ENCODE data around the gene ZMAT5. TPM values are rescaled to one million over a fixed set of nuclear protein-coding genes. Genes with fewer than 3 reads are reported as not detected.

The ZMAT5 gene
- total RNA-seq, 1 donor from 2014 or later, result 26.0 TPM

DNA sequence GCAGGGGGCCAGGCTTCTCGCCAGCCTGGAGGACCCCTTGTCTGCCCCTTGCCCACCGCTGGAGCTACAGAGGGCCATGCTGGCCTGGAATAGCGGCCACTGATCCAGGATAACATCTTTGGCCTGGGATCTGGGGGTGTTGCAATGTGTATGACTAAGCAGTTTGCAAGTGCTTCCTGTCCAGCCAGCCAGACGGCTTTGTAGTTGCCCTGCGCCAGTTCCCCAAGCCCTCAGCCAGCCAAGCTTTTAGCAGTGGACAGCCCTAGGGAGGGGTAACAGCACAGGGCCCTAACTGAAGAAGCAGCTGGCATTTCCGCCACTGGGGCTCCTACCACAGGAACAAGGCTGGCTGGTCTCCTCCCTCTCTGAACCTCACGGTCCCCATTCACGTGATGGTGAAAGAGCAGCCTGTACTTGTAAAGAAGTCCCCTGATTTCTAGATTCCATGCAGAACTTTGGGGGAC lies 32.4 kb upstream of the ZMAT5 start:
- peaks cover 53% of the 10 kb centered on the region for H3K36me3 Mint-ChIP-seq (ENCODE audit: low read depth)
- intact Hi-C loops (cut with micrococcal nuclease), result no loop called here
- no peak for DNase-seq (ENCODE audit: low spot score)

DNA sequence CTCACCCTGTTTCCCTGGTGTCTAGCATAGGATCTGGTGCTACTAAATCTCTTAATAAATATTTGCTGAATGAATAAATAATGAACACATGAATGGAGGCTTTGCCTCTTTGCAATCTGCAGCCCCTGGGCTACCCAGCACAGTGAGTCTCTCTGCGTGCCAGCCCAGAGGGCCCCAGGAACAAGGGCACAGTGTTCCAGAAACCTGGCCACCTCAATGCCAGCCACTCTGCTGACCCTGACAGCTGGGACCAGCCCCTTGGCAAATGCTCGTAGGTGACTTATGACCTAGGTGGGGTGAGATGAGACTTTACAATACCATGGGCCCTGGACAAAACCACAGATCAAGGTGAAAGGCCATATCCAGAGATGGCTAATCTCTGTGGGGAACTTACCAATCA lies 32.0 kb upstream of the ZMAT5 start:
- intact Hi-C loops (cut with micrococcal nuclease), result no loop called here
- Mint-ChIP-seq H3K4me1 (ENCODE audit: low read depth) (peaks cover 15% of the 10 kb centered on the region), H3K27ac (no peak overlapping the region), H3K36me3 (ENCODE audit: low read depth) (peaks cover 52% of the 10 kb centered on the region), H3K4me3 (ENCODE audit: low read depth) (no peak overlapping the region), H3K27me3 (ENCODE audit: low read depth) (no peaks in the 10 kb centered on the region), H3K9me3 (no peaks in the 10 kb centered on the region)
- DNase-seq (ENCODE audit: low spot score), result no peak

More for the DNA sequence above, 32.4 kb upstream of the ZMAT5 start:
- Mint-ChIP-seq H3K4me1 (ENCODE audit: low read depth) (peaks cover 15% of the 10 kb centered on the region), H3K27me3 (ENCODE audit: low read depth) (no peaks in the 10 kb centered on the region), H3K9me3 (no peaks in the 10 kb centered on the region), H3K4me3 (ENCODE audit: low read depth) (no peak overlapping the region), H3K27ac (no peak overlapping the region)

DNA sequence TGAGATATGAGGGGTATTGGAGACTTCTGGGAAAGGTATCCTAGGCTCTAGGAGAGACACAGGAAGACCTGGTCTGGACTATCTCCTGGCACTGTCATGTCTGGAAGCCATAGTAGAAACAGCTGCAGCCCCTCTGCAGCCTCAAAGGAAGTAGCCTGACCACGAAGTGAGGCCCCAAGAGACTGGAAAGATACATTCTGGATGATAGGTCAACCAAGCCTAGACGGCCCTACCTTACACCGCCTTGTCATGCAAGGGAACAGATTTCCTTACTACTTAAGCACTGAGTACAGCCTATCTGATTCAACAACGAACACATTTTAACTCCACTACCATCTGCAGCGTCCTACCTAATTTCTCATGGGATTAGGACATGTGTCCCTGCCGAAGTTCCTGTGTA lies 31.5 kb upstream of the ZMAT5 start:
- peaks cover 15% of the 10 kb centered on the region for H3K4me1 Mint-ChIP-seq (ENCODE audit: low read depth)
- H3K9me3 Mint-ChIP-seq, result no peaks in the 10 kb centered on the region
- H3K27me3 Mint-ChIP-seq (ENCODE audit: low read depth), result no peaks in the 10 kb centered on the region
- H3K4me3 Mint-ChIP-seq (ENCODE audit: low read depth), result no peak overlapping the region
- peaks cover 48% of the 10 kb centered on the region for H3K36me3 Mint-ChIP-seq (ENCODE audit: low read depth)
- intact Hi-C loops (cut with micrococcal nuclease), result no loop called here
- DNase-seq (ENCODE audit: low spot score), result no peak
- H3K27ac Mint-ChIP-seq, result no peak overlapping the region

DNA sequence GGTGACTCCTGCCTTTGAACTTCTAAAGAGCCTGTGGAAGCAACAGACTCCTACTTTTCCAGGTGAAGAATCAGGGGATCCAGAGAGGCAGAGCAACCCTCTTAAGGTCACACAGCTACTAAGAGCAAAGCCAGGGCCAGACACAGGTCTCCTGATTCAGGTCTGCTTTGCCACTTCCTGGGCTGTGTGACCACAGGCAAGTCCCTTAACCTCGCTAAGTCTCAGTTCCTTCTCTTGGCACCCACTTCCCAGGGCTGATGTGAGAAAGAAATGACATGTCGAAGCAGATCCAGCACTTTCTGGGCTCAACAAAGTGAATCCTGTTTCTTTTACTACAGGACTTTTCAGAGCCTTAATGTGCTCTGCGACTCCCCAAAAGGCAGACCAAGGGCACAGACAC lies 30.5 kb upstream of the ZMAT5 start:
- Mint-ChIP-seq H3K36me3 (ENCODE audit: low read depth) (peaks cover 51% of the 10 kb centered on the region), H3K27ac (no peak overlapping the region), H3K27me3 (ENCODE audit: low read depth) (no peaks in the 10 kb centered on the region), H3K9me3 (no peaks in the 10 kb centered on the region), H3K4me3 (ENCODE audit: low read depth) (no peak overlapping the region), H3K4me1 (ENCODE audit: low read depth) (peaks cover 15% of the 10 kb centered on the region)
- no peak for DNase-seq (ENCODE audit: low spot score)
- intact Hi-C loops (cut with micrococcal nuclease), result no loop called here

DNA sequence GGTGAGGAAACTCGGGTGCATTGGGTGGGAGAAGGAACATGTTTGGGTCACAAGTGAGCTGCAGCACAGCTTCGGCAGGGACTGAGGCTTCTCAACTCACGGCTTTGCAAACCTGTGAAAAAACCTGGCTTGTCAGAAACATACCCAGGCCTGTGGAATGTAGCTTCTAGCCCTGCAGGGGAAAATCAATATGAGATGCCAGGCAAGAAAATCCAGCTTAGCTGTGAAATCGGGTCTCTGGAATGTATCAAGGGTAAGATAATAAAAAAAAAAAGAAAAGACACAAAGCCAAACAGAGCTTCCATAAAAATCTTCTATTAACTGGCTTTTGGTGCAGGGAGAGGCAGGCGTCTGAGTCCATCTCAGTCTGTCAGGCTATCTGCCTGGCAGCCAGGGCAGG lies 28.9 kb upstream of the ZMAT5 start:
- DNase-seq (ENCODE audit: low spot score), result no peak
- H3K27ac Mint-ChIP-seq, result no peak overlapping the region
- H3K4me1 Mint-ChIP-seq (ENCODE audit: low read depth), result peaks cover 15% of the 10 kb centered on the region
- no peaks in the 10 kb centered on the region for H3K9me3 Mint-ChIP-seq
- no peak overlapping the region for H3K4me3 Mint-ChIP-seq (ENCODE audit: low read depth)
- intact Hi-C loops (cut with micrococcal nuclease), result no loop called here
- no peaks in the 10 kb centered on the region for H3K27me3 Mint-ChIP-seq (ENCODE audit: low read depth)
- H3K36me3 Mint-ChIP-seq (ENCODE audit: low read depth), result peaks cover 45% of the 10 kb centered on the region

DNA sequence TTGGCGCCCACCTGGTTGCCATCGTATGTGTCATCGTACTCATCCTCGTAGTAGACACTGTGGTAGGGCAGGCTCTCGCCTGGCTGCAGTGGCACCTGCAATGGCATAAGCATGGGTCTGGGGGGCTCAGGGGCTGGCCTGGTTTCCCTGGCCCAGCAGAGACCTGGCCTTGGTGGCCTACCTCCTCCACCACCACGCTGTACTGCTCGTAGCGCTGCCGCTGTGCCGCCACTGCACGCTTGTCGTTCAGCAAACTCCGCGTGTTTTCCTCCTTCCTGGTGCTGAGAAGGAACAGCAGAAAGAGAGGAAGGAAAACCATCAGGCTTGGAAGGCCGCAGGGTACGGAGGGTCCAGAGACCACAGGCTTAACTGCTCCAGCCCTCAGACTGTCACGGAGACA lies 26.6 kb upstream of the ZMAT5 start:
- H3K27ac Mint-ChIP-seq, result no peak overlapping the region
- peaks cover 43% of the 10 kb centered on the region for H3K36me3 Mint-ChIP-seq (ENCODE audit: low read depth)
- intact Hi-C loops (cut with micrococcal nuclease), result no loop called here

DNA sequence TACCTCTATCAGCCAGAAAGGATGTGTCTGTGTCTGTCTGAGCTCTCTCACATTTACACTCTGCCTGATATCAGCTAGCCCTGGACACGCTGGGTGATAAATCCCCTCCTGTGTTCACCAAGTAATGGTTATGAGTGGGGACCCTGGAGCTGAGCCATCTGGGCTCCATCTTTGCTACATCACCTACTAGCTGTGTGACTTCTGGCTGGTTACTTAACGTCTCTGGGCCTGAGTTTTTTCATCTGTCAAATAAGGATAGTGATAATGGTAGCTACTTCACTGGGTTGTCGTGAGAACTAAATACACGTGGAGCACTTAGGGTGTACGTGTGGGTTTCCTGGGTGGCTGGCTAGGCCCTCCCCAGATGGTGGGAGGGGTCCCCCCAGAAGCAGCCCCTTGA lies 23.3 kb upstream of the ZMAT5 start:
- H3K27me3 Mint-ChIP-seq (ENCODE audit: low read depth), result no peaks in the 10 kb centered on the region
- no peaks in the 10 kb centered on the region for H3K9me3 Mint-ChIP-seq
- H3K36me3 Mint-ChIP-seq (ENCODE audit: low read depth), result peaks cover 37% of the 10 kb centered on the region
- intact Hi-C loops (cut with micrococcal nuclease), result no loop called here
- H3K4me1 Mint-ChIP-seq (ENCODE audit: low read depth), result no peaks in the 10 kb centered on the region
- no peak overlapping the region for H3K27ac Mint-ChIP-seq
- no peak for DNase-seq (ENCODE audit: low spot score)
- no peak overlapping the region for H3K4me3 Mint-ChIP-seq (ENCODE audit: low read depth)

More for the DNA sequence above, 26.6 kb upstream of the ZMAT5 start:
- Mint-ChIP-seq H3K9me3 (no peaks in the 10 kb centered on the region), H3K4me3 (ENCODE audit: low read depth) (no peak overlapping the region), H3K27me3 (ENCODE audit: low read depth) (no peaks in the 10 kb centered on the region), H3K4me1 (ENCODE audit: low read depth) (peaks cover 7% of the 10 kb centered on the region)
- no peak for DNase-seq (ENCODE audit: low spot score)

DNA sequence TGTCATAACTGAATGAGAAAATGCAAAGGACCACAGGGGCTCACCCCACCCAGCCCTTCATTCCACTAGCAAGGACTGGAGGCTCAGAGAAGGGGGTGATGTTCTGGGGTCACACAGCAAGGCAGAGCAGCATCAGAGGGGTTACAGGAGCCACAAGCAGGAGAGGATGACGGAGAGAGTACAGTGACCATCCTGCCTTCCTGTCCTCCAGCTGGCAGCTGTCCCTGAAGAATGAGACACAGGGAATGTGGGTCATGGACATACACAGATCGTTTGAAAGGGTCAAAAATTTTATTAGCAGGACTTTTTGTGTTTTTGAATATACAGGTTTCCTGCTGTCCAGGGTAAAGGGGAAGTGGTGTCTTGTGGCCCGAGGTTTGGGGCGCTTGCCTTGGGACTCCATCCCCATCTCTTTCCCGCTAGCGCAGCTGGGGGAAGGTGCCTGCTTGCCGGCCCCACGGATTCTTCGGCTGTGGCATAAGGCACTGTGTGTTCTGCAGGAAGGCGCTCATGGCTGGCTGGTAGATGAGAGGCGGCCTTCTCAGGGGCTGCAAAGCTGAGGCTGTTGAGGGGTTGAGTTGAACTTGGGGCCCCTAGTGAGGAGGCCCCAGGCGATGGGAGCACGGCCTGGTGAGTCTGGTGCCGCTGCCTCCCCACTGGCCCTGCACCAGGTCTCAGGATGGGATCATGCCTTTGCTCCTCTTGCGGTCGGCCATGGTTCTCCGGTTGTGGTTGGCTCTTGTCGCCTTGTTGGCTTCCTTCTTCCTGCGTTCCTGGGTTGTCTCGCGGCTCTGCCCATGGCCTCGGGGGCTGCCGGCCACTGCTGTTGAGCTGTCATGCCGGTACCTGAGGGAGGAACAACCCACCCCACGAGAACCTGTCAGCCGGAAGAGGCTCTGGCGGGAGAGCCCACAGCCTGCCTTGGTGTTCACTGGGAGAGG lies 21.8 kb upstream of the ZMAT5 start:
- Mint-ChIP-seq H3K9me3 (no peaks in the 10 kb centered on the region), H3K36me3 (ENCODE audit: low read depth) (peaks cover 37% of the 10 kb centered on the region), H3K4me1 (ENCODE audit: low read depth) (no peaks in the 10 kb centered on the region), H3K27me3 (ENCODE audit: low read depth) (no peaks in the 10 kb centered on the region), H3K4me3 (ENCODE audit: low read depth) (no peak overlapping the region), H3K27ac (no peak overlapping the region)
- intact Hi-C loops (cut with micrococcal nuclease), result no loop called here
- no peak for DNase-seq (ENCODE audit: low spot score)

DNA sequence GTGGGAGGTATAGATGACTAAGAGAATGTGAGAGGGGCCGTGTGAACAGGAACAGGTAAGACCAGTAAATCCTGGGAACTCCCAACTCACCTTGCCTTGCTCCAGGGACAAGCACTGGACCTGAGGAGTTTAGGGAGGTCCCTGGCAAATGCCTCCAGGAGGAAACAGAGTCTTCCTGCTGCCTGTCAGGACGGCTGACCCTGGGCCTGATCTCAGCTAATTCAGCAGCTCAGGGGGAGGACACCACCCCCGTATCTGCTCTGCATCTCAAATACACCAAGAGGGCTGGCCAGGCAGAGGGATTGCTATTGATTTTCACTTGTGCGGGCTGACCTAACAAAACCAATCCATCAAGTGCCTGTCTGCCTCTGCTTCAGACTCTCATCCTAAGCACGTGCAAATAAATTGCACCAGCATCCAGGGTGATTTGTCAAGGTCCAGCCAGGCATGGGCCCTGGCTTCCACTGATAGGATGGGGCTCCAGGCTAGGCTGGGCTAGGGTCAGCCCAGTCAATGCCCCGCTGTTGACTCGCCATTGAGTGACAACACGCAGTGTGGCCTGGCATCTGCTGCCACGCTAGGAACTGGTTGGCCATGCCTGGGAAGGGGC lies 20.7 kb upstream of the ZMAT5 start:
- Mint-ChIP-seq H3K4me3 (ENCODE audit: low read depth) (no peak overlapping the region), H3K36me3 (ENCODE audit: low read depth) (peaks cover 33% of the 10 kb centered on the region), H3K27me3 (ENCODE audit: low read depth) (no peaks in the 10 kb centered on the region), H3K9me3 (no peaks in the 10 kb centered on the region), H3K27ac (no peak overlapping the region), H3K4me1 (ENCODE audit: low read depth) (no peaks in the 10 kb centered on the region)
- intact Hi-C loops (cut with micrococcal nuclease), result no loop called here
- no peak for DNase-seq (ENCODE audit: low spot score)

DNA sequence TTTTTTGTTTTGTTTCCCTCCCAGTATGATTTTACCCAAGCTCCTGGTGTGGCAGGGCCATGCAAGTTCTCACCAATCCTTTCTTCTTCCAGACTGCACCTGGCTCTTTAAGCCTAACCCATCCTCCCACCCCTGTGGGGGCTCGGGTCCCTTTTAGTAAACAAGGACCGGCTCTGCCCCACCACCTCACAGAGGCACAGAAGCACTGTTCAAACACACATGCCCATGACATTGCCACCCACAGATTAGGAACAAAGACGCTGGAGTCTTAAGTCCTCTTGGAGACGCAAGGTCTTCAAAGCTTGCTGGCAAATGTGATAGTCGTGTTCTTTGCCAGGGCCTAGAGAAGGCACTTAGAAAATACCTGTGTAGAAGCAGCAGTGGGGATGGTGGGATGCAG lies 19.2 kb upstream of the ZMAT5 start:
- H3K27me3 Mint-ChIP-seq (ENCODE audit: low read depth), result no peaks in the 10 kb centered on the region
- peaks cover 26% of the 10 kb centered on the region for H3K36me3 Mint-ChIP-seq (ENCODE audit: low read depth)
- intact Hi-C loops (cut with micrococcal nuclease), result no loop called here
- no peaks in the 10 kb centered on the region for H3K9me3 Mint-ChIP-seq
- DNase-seq (ENCODE audit: low spot score), result no peak
- no peak overlapping the region for H3K4me3 Mint-ChIP-seq (ENCODE audit: low read depth)
- H3K27ac Mint-ChIP-seq, result no peak overlapping the region
- H3K4me1 Mint-ChIP-seq (ENCODE audit: low read depth), result no peaks in the 10 kb centered on the region

DNA sequence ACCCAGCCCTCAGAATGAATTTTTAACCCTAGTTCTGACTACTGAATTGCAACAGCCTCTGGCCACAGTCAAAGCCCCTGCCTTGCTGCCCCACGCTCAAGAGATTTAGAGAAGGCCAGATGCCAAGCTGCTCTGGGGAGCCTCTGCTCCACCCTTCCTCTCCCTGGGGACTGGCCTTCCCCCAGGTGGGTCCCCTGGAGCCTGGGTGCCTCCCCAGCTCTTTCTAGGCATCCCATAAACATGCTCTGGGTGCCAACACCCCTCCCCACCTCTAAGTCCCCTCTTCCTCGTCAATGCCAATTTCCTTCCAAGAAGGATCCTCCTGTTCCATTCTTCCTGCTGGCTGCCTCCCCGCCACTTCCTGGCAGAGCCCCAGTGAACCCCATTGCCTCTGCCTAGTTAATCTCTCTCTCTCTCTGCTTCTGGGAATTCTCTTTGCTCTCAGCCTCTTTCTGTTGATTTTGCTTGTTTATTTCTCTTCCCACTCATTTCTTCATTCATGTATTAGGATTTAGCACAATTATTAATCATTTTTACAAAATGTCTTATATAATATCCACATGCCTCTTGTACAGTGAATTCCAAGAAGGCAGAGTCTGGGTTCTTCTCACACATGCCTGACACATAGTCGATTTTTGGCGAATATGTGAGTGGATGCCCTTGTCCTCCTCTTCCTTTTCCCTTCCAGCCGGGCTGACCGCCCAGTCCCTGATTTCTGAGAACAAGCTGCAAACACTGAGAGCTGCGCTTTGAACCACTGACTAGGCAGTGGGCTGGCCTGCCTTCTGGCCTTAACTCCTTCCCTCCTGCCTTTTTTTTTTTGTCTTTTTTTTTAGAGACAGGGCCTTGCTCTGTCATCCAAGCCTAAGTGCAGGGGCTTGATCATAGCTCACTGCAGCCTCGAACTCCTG lies 17.9 kb upstream of the ZMAT5 start:
- no peak for DNase-seq (ENCODE audit: low spot score)
- Mint-ChIP-seq H3K9me3 (no peaks in the 10 kb centered on the region), H3K4me3 (ENCODE audit: low read depth) (no peak overlapping the region), H3K27ac (no peak overlapping the region), H3K36me3 (ENCODE audit: low read depth) (peaks cover 14% of the 10 kb centered on the region), H3K27me3 (ENCODE audit: low read depth) (no peaks in the 10 kb centered on the region), H3K4me1 (ENCODE audit: low read depth) (no peaks in the 10 kb centered on the region)
- intact Hi-C loops (cut with micrococcal nuclease), result no loop called here

DNA sequence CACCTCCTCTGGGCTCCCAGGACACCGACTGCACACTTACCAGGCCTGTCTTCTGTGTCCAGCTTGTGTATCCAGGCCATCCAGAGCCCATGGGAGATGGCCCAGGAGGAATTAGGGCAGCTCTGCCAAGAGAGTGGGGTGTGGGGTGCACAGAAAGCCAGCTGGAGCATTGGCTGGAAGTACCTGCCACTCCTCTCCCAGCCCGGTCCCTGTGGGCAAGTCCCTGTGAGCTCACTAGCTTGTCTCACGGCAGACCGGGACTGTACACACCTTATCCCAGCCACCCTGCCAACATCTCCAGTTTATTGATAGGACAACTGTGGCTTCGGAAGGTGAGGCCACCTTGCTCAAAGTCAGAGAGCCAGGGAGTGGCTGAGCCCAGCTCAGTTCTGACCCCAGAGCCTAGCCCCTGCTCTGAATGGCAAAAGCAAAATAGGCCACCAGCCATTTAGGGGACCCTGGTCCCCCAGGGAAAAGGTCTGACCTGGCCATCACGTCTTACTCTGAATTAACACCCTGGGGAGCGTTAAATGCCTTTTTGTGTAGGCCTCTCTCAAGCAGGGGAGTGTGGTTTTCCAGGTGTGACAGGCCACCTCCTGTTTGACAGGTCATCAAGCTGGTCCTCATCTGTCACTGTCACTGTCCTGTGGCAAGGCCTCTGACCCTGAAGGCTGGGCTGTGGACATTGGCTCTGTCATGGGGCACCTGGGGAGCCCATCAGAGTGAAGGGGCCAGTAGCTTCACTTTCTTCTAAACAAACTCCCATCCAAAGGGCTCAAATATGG lies 15.4 kb upstream of the ZMAT5 start:
- H3K9me3 Mint-ChIP-seq, result no peaks in the 10 kb centered on the region
- no peak overlapping the region for H3K27ac Mint-ChIP-seq
- no peak overlapping the region for H3K4me3 Mint-ChIP-seq (ENCODE audit: low read depth)
- H3K27me3 Mint-ChIP-seq (ENCODE audit: low read depth), result no peaks in the 10 kb centered on the region
- DNase-seq (ENCODE audit: low spot score), result no peak
- H3K36me3 Mint-ChIP-seq (ENCODE audit: low read depth), result no peaks in the 10 kb centered on the region
- H3K4me1 Mint-ChIP-seq (ENCODE audit: low read depth), result no peaks in the 10 kb centered on the region
- intact Hi-C loops (cut with micrococcal nuclease), result no loop called here
